Gastroesophageal sphincter (tissue), 3 donors: Measurements from ENCODE around the gene INHA.

Experiments used
- CTCF ChIP-seq, 4 experiments: fragments of 200-600 bp in 2 of 4; fragments of 450-650 bp in 2 of 4; sonication (generic) in 1 of 4; IDR thresholded peaks; one replicate each; pipeline ENCODE4 v1.5.1; 2017 to 2019; ENCODE audit warnings: antibody characterized with exemption in 4 of 4, mild to moderate bottlenecking in 2 of 4, moderate library complexity in 2 of 4
- POLR2AphosphoS5 ChIP-seq: sonication (generic); formaldehyde crosslinking; IDR thresholded peaks from one replicate; pipeline ENCODE4 v1.6.1; 2017; ENCODE audit warnings: antibody characterized with exemption

- TF ChIP-seq CTCF (IDR thresholded peaks at IDR 0.05) (no peak), POLR2AphosphoS5 (no peak)
Measured at GRCh38 chr2:219531639-219532377, 40.3 kb upstream of the INHA start.
